PFSK-1 (cell line): ENCODE results near the gene ATP5PB.

Experiments
- FOXP2 ChIP-seq: optimal IDR thresholded peaks from 2 replicates; pipeline ENCODE3; 2011; ENCODE audit warnings: borderline replicate concordance, control low read depth, inconsistent platforms; ENCODE audit not compliant: insufficient read depth; ENCODE audit errors: extremely low read length, extremely low read depth
- POLR2AphosphoS5 ChIP-seq: IDR thresholded peaks from 2 replicates; pipeline ENCODE4 v1.6.1; 2012; ENCODE audit warnings: low read depth, mild to moderate bottlenecking, control low read depth, low read length, moderate library complexity
- REST ChIP-seq, 2 experiments: IDR thresholded peaks; 2 replicates each; pipeline versions ENCODE4 v1.6.1 to v1.8.0; 2011 to 2012; ENCODE audit warnings: low read depth in 2 of 2, low read length in 2 of 2, control low read depth in 1 of 2, inconsistent platforms in 1 of 2, mild to moderate bottlenecking in 1 of 2, moderate library complexity in 1 of 2; ENCODE audit not compliant: insufficient read depth in 1 of 2
- SIN3A ChIP-seq: IDR thresholded peaks from 2 replicates; pipeline ENCODE4 v1.6.1; 2012; ENCODE audit warnings: mild to moderate bottlenecking, low read length, moderate library complexity, borderline replicate concordance; ENCODE audit not compliant: insufficient read depth
- TAF1 ChIP-seq: IDR thresholded peaks from 2 replicates; pipeline ENCODE4 v1.6.1; 2012; ENCODE audit warnings: low read length, control low read depth, borderline replicate concordance; ENCODE audit not compliant: insufficient read depth

ATP5PB gene

GRCh38 chr1:111455642-111456031 lies 6.4 kb downstream of the ATP5PB start:
- TF ChIP-seq POLR2AphosphoS5 (no peak), FOXP2 (no peak), SIN3A (no peak), TAF1 (no peak), REST (IDR thresholded peaks at IDR 0.05; ENCODE audit: insufficient read depth in 1 of 2, low read depth in 2 of 2, low read length in 2 of 2) (no peak)

- no peak for TF ChIP-seq REST (IDR thresholded peaks at IDR 0.05; ENCODE audit: insufficient read depth in 1 of 2, low read depth in 2 of 2, low read length in 2 of 2)
- no peak for TF ChIP-seq TAF1
- no peak for TF ChIP-seq POLR2AphosphoS5
- TF ChIP-seq FOXP2 = no peak
- no peak for TF ChIP-seq SIN3A
Observed at GRCh38 chr1:111461765-111462164, 12.5 kb downstream of the ATP5PB start.

GRCh38 chr1:111462370-111463028 lies 13.2 kb downstream of the ATP5PB start:
- TF ChIP-seq REST (IDR thresholded peaks at IDR 0.05; ENCODE audit: insufficient read depth in 1 of 2, low read depth in 2 of 2, low read length in 2 of 2) = no peak
- no peak for TF ChIP-seq FOXP2
- no peak for TF ChIP-seq POLR2AphosphoS5
- TF ChIP-seq TAF1 = no peak
- no peak for TF ChIP-seq SIN3A

- TF ChIP-seq SIN3A (no peak), TAF1 (no peak), FOXP2 (no peak)
Observed at GRCh38 chr1:111463029-111463683, 13.9 kb downstream of the ATP5PB start.

GRCh38 chr1:111465754-111466153 lies 16.5 kb downstream of the ATP5PB start:
- no peak for TF ChIP-seq REST (IDR thresholded peaks at IDR 0.05; ENCODE audit: insufficient read depth in 1 of 2, low read depth in 2 of 2, low read length in 2 of 2)
- no peak for TF ChIP-seq FOXP2
- no peak for TF ChIP-seq TAF1
- TF ChIP-seq SIN3A = no peak
- no peak for TF ChIP-seq POLR2AphosphoS5
